ENCODE data around the gene NFKB1.
A peak's percentile ranks its signal among the peaks of the same experiment; 100 is the strongest.

NFKB1 gene

GRCh38 chr4:102579794-102580462, 78.8 kb downstream of the NFKB1 start:
- Mint-ChIP-seq H3K4me3 (peak overlapping the region; percentile 32), H3K9me3 (ENCODE audit: low read depth) (peaks cover 5% of the 10 kb centered on the region), H3K27ac (peak overlapping the region; percentile 93), H3K4me1 (ENCODE audit: low read depth) (peaks cover 84% of the 10 kb centered on the region), H3K27me3 (no peaks in the 10 kb centered on the region), H3K36me3 (peaks cover 49% of the 10 kb centered on the region)

DNA sequence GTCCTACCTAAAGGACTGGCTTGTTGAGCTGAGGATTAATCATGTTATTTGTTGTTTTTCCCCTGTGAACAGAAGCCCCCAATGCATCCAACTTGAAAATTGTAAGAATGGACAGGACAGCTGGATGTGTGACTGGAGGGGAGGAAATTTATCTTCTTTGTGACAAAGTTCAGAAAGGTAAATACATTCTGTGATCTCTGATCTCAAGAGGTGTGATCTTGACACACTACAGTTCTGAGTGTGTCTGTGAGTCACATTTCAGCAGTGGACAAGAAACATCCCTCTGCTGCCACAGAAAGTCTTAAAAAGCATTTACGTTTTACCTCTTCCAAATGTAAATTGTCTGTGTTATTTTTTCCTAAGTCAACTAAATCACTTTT, 79.3 kb downstream of the NFKB1 start:
- Mint-ChIP-seq H3K4me1 (ENCODE audit: low read depth) (peaks cover 84% of the 10 kb centered on the region), H3K4me3 (peak overlapping the region; percentile 32), H3K9me3 (ENCODE audit: low read depth) (peaks cover 5% of the 10 kb centered on the region), H3K36me3 (peaks cover 47% of the 10 kb centered on the region), H3K27me3 (no peaks in the 10 kb centered on the region), H3K27ac (peak overlapping the region; percentile 93)

DNA sequence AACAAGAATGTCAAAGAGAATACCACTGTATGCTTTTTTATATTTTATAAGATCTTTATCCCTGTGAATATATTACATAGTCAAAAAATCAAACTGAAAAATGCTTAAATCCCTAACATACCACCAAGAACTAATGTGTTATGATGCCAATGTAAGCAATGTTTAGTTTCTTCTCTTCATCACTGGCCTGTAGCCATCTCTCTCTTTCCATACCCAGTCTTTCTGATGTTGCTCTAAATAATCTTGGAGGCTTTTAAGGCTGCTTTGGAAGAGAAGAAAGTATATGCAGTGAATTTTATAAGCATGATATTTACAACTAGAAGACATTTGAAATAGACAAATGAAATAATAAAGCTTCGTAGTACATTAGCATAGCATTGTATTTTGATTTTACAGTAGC, 82.9 kb downstream of the NFKB1 start:
- Mint-ChIP-seq H3K36me3 (peaks cover 47% of the 10 kb centered on the region), H3K9me3 (ENCODE audit: low read depth) (no peaks in the 10 kb centered on the region), H3K27me3 (no peaks in the 10 kb centered on the region), H3K4me1 (ENCODE audit: low read depth) (peaks cover 88% of the 10 kb centered on the region), H3K27ac (peak overlapping the region; percentile 61), H3K4me3 (no peak overlapping the region)

DNA sequence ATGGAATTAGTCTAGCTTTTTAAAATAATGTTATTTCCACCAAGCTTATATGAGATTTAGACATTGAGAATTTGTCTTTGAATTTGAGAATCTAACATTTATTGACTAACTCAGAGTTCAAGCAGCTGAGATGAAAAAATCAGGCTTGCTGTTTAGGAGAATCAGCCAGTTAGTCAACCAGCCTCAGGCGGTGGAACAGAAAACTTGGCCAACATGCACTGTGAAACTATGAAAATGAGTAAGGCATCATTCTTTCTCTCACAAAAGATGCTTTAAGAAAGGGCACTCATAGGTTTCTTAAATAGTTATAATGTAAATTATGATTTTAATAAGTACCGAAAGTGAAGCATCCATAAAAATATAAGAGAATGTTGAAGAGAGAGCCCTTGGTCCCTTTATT, 84.2 kb downstream of the NFKB1 start:
- Mint-ChIP-seq H3K4me1 (ENCODE audit: low read depth) (peaks cover 89% of the 10 kb centered on the region), H3K27ac (peak overlapping the region; percentile 90), H3K36me3 (peaks cover 49% of the 10 kb centered on the region), H3K27me3 (no peaks in the 10 kb centered on the region), H3K4me3 (peak overlapping the region; percentile 44), H3K9me3 (ENCODE audit: low read depth) (no peaks in the 10 kb centered on the region)

- peak overlapping the region; percentile 90 for H3K27ac Mint-ChIP-seq
- H3K9me3 Mint-ChIP-seq (ENCODE audit: low read depth): peaks cover 3% of the 10 kb centered on the region
- H3K27me3 Mint-ChIP-seq: no peaks in the 10 kb centered on the region
- H3K4me1 Mint-ChIP-seq (ENCODE audit: low read depth): peaks cover 91% of the 10 kb centered on the region
- peak overlapping the region; percentile 44 for H3K4me3 Mint-ChIP-seq
- peaks cover 54% of the 10 kb centered on the region for H3K36me3 Mint-ChIP-seq
Measured at GRCh38 chr4:102586002-102586643, 85.0 kb downstream of the NFKB1 start.

DNA sequence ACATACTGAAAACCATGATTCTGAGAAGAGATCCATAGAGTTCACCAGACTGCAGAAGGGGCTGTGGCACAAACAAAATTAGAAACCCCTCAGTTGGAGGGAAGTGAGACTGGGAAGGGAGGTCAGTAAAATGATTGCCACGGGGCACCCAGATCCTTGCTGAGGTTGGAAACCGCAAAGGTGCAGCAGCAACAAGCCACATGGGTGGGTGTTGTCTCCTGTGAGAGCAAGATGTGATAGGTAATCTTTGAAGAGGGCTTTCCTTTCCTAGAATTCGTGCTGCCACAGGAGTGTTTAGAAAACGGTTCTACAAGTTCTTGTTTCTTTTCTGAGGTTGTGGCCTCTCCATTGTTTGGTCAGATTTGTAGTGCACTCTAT, 85.5 kb downstream of the NFKB1 start:
- Mint-ChIP-seq H3K4me1 (ENCODE audit: low read depth) (peaks cover 92% of the 10 kb centered on the region), H3K9me3 (ENCODE audit: low read depth) (peaks cover 3% of the 10 kb centered on the region), H3K4me3 (peak overlapping the region; percentile 44), H3K36me3 (peaks cover 55% of the 10 kb centered on the region), H3K27me3 (no peaks in the 10 kb centered on the region), H3K27ac (peak overlapping the region; percentile 90)

DNA sequence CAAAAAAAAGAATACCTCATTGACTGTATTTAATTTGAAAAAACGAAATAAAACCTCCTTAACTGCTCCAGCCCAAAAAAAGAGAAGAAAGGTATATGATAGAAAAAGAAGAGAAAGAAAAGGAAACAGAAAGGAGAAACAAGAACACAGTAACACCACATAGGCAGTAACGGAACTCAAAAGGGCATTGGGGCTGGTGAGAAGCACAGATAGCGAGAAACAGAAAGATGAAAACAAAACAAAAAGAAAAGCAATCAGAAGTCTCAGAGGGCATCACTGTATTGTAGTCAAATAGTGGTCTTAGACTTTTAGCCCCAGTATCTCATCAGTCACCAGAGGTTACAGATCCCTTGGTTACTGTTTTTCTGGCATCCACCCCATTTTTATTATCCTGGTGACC, 88.6 kb downstream of the NFKB1 start:
- peak overlapping the region; percentile 66 for H3K4me3 Mint-ChIP-seq

DNA sequence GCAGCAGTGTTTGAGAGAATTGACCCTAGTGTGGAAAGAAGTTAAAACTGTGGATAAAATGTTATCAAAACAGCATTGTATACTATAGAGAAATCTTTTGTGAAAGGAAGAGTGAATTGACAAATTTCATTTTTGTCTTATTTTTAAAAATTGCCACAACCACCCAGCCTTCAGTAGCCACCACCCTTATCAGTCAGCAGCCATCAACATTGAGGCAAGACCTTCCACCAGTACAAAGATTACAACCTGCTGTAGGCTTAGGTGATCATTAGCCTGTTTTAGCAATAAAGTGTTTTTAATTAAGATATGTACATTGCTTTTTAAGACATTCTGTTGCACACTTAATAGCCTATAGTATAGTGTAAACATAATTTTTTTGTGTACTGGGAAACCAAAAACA, 91.1 kb downstream of the NFKB1 start:
- H3K36me3 Mint-ChIP-seq: peaks cover 69% of the 10 kb centered on the region
- H3K27ac Mint-ChIP-seq: peak overlapping the region; percentile 79
- H3K4me3 Mint-ChIP-seq: peak overlapping the region; percentile 1

More for the DNA sequence above, 88.6 kb downstream of the NFKB1 start:
- Mint-ChIP-seq H3K4me1 (ENCODE audit: low read depth) (peaks cover 97% of the 10 kb centered on the region), H3K36me3 (peaks cover 67% of the 10 kb centered on the region), H3K27ac (peak overlapping the region; percentile 55), H3K9me3 (ENCODE audit: low read depth) (peaks cover 3% of the 10 kb centered on the region), H3K27me3 (no peaks in the 10 kb centered on the region)

GRCh38 chr4:102593147-102593546, 92.0 kb downstream of the NFKB1 start:
- Mint-ChIP-seq H3K27me3 (no peaks in the 10 kb centered on the region), H3K9me3 (ENCODE audit: low read depth) (peaks cover 3% of the 10 kb centered on the region), H3K4me3 (peak overlapping the region; percentile 46), H3K4me1 (ENCODE audit: low read depth) (peaks cover 94% of the 10 kb centered on the region), H3K36me3 (peaks cover 70% of the 10 kb centered on the region), H3K27ac (peak overlapping the region; percentile 79)

More for the DNA sequence above, 91.1 kb downstream of the NFKB1 start:
- H3K27me3 Mint-ChIP-seq: no peaks in the 10 kb centered on the region
- peaks cover 94% of the 10 kb centered on the region for H3K4me1 Mint-ChIP-seq (ENCODE audit: low read depth)
- H3K9me3 Mint-ChIP-seq (ENCODE audit: low read depth): peaks cover 3% of the 10 kb centered on the region

GRCh38 chr4:102594000-102594399, 92.8 kb downstream of the NFKB1 start:
- peak overlapping the region; percentile 22 for H3K4me3 Mint-ChIP-seq
- peaks cover 3% of the 10 kb centered on the region for H3K9me3 Mint-ChIP-seq (ENCODE audit: low read depth)
- no peaks in the 10 kb centered on the region for H3K27me3 Mint-ChIP-seq
- peaks cover 94% of the 10 kb centered on the region for H3K4me1 Mint-ChIP-seq (ENCODE audit: low read depth)
- H3K36me3 Mint-ChIP-seq: peaks cover 68% of the 10 kb centered on the region
- peak overlapping the region; percentile 85 for H3K27ac Mint-ChIP-seq

- Mint-ChIP-seq H3K4me1 (ENCODE audit: low read depth) (peaks cover 91% of the 10 kb centered on the region), H3K27ac (peak overlapping the region; percentile 89), H3K4me3 (peak overlapping the region; percentile 23), H3K36me3 (peaks cover 65% of the 10 kb centered on the region), H3K27me3 (no peaks in the 10 kb centered on the region), H3K9me3 (ENCODE audit: low read depth) (no peaks in the 10 kb centered on the region)
Measured at GRCh38 chr4:102596532-102596931, 95.4 kb downstream of the NFKB1 start.

- Mint-ChIP-seq H3K36me3 (peaks cover 53% of the 10 kb centered on the region), H3K4me3 (peak overlapping the region; percentile 62), H3K4me1 (ENCODE audit: low read depth) (peaks cover 80% of the 10 kb centered on the region), H3K9me3 (ENCODE audit: low read depth) (no peaks in the 10 kb centered on the region), H3K27ac (peak overlapping the region; percentile 89), H3K27me3 (no peaks in the 10 kb centered on the region)
Measured at GRCh38 chr4:102598086-102598761, 97.1 kb downstream of the NFKB1 start.

DNA sequence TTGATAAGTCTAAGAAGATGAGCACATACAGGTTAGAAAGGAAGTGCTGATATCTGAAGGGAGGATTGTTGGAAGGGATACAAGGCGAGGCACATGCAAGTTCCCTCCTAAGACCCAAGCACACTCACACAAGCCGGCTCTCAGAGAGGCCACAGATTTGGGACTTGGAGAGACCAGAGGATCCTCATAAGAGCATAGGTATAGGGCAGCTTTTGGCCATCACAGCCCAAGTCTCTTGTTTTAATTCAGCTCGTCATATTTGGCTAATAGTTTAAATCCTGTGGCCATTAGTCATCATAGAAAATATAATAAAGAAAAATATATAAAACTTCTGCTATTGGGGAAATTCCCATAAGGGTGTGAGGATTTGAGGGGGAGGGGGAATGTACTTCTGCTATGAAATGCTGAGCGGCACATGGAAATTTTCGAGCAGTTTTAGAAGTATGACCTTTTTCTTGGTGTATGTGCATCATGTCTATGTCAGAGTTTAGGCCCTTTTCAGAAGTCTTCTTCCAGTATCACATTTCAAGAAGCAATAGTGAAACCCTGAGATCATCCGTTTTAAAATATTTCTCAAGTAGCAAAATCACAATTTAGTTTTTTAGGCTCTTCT, 97.7 kb downstream of the NFKB1 start:
- Mint-ChIP-seq H3K9me3 (ENCODE audit: low read depth) (no peaks in the 10 kb centered on the region), H3K27me3 (no peaks in the 10 kb centered on the region), H3K4me1 (ENCODE audit: low read depth) (peaks cover 79% of the 10 kb centered on the region), H3K36me3 (peaks cover 57% of the 10 kb centered on the region), H3K4me3 (peak overlapping the region; percentile 62), H3K27ac (peak overlapping the region; percentile 89)

GRCh38 chr4:102599455-102599854, 98.3 kb downstream of the NFKB1 start:
- Mint-ChIP-seq H3K4me1 (ENCODE audit: low read depth) (peaks cover 76% of the 10 kb centered on the region), H3K36me3 (peaks cover 55% of the 10 kb centered on the region), H3K9me3 (ENCODE audit: low read depth) (no peaks in the 10 kb centered on the region), H3K27ac (peak overlapping the region; percentile 89), H3K4me3 (peak overlapping the region; percentile 58), H3K27me3 (no peaks in the 10 kb centered on the region)

GRCh38 chr4:102599886-102600285, 98.7 kb downstream of the NFKB1 start:
- Mint-ChIP-seq H3K4me3 (peak overlapping the region; percentile 53), H3K27ac (peak overlapping the region; percentile 77), H3K9me3 (ENCODE audit: low read depth) (no peaks in the 10 kb centered on the region), H3K4me1 (ENCODE audit: low read depth) (peaks cover 76% of the 10 kb centered on the region), H3K27me3 (no peaks in the 10 kb centered on the region), H3K36me3 (peaks cover 57% of the 10 kb centered on the region)
